Measurements from ENCODE around the gene CCL13.

Gene CCL13

DNA sequence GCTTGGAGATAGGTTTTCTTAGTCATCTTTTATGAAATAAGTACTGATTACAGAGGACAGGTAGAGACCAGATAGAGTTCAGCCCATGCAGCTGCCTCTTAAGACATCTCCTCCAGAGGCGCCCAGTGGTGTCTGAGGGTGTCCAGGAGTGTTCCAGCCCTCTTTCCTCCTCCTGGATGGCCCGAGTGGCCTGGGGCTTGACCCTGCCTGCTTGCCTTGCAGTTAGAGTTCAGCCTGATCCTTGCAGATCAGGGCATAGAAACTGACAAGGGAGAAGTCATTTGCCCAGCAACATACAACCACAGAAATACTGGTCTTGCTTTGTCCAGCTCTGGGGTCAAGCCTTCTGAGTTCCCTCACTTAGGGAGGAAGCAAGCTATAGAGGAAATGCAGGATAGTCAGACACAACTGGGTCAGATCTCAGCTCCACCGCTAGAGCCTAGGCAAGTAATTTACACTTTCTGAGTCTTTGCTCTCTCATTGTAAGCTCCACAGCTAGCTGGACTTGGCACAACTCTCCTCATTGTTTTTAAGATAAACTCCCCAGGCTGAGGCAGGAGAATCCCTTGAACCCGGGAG is 10.3 kb downstream of the CCL13 start (continued):
- TF ChIP-seq, protein P1, sequence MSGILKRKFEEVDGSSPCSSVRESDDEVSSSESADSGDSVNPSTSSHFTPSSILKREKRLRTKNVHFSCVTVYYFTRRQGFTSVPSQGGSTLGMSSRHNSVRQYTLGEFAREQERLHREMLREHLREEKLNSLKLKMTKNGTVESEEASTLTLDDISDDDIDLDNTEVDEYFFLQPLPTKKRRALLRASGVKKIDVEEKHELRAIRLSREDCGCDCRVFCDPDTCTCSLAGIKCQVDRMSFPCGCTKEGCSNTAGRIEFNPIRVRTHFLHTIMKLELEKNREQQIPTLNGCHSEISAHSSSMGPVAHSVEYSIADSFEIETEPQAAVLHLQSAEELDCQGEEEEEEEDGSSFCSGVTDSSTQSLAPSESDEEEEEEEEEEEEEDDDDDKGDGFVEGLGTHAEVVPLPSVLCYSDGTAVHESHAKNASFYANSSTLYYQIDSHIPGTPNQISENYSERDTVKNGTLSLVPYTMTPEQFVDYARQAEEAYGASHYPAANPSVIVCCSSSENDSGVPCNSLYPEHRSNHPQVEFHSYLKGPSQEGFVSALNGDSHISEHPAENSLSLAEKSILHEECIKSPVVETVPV (CRISPR knock-in tag; IDR thresholded peaks at IDR 0.05), result no peak
- TF ChIP-seq ESRRG (CRISPR knock-in tag; IDR thresholded peaks at IDR 0.05) (no peak), ZFP30 (CRISPR knock-in tag; IDR thresholded peaks at IDR 0.05) (no peak)

DNA sequence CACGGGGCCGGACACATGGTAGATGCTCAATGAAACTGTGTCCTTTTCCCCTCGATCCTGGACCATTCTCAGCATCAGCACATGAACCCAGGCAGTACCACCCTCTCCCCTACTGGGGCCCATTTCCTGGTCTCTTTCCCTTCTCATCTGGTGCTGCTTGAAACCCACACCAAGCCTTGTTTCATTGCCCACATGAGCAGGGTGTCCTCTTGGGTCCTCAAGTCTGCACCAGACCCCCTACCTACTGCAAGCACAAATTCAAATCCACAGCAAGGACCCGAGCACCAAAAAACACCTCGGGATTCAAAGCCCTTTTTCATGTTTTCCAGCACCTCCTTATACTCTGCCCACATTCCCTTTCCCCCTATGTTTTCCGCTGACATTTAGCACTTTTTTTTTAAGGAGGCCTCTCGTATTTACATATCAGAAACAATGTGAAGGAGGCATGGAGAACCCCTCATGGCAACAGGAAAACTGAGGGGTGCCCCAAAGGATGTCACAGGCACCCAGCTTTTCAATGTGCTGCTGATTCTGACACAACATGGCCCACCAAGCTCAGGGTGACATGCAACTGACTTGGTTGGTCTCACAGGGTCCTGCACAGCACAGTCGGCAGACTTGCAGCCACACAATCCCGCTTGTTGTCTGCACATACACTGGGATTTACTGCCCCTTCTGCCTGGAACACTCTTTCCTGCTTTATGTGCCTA is 11.4 kb downstream of the CCL13 start:
- TF ChIP-seq ZNF565 (CRISPR knock-in tag; conservative IDR thresholded peaks at IDR 0.05; ENCODE audit: low read depth) (no peak), BACH2 (CRISPR knock-in tag; IDR thresholded peaks at IDR 0.05; ENCODE audit: borderline replicate concordance) (no peak), ZNF70 (CRISPR knock-in tag; IDR thresholded peaks at IDR 0.05) (no peak)
- no peak for ATAC-seq

DNA sequence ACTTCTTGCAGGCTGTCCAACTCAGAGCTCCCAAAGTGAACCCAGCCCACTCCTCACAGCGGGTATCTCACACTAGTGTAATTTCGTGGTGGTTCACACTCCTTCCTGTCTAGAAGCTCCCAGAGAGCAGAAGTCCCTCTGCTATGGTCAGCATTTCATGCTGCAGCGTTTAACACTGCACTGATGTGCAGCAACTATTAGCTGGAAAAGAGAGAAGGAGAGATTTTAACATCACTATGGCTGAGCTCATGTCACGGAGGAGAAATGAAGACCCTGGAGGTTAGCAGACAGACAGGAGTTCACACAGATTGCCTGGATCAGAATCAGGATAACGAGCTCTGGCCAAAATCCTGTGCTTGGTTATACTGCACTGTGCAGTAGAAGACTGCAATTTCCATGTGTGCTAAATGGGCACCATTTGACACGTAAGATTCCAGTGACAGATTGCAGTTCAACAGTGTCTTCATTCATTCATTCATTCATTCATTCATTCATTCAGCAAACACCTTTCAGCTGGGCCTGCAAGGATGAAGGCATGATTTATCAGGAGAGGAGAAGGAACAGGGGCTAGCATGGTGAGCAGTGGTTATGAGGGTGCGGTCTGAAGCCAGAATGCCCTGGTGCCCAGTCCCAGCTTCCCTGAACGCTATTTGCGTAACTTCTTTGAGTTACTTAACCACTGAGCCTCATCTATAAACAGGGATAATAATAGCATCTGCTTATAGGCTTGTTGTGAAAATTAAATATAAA is 12.1 kb downstream of the CCL13 start:
- no peak for TF ChIP-seq OSR1 (CRISPR knock-in tag; IDR thresholded peaks at IDR 0.05)
- ATAC-seq, result no peak

DNA sequence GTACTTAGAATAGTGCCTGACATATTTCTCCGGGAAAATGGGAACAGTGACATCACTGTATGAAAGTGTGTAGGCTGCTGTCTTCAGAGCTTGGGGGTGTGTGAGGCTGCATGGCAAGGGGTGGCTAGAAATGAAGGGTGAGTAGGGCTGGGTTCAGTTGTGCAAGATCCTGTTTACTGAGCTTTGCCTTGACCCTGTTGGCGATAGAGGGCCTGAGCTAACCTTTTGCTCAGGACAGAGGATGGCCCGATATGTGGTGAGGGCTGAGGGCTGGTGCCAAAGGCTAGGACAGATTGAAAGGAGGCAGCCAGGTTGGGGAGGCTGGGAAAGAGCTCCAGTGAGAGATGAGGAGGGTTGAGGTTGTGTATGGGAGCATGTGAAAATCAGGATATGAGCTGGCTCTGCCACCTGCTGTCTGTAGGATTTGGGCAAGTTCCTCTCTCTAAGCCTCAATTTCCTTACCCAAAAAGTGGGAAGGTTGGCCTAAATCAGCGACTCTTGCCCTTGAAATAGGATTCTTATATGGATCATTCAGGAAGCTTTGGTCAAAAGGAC is 12.7 kb downstream of the CCL13 start:
- ATAC-seq, result no peak

DNA sequence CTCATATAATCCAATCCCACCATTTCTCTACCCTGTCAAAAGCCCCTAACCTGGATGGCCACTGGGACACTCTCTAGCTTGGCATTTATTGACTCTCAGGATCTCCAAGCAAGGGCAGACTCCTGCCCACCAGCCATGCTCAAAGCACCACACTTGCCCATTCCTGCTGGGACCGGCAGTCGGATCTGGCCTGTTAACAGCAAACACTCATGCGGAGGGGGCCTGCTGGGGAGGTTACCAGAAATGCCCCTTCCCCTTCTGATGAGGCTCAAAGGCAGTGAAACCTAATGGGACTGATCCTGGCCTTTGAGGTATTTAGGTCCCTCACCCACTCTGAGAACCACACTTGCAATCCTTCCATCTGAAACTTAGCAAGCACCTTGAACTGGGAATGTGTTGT is 13.3 kb downstream of the CCL13 start:
- ATAC-seq, result no peak

More for the DNA sequence above, 12.7 kb downstream of the CCL13 start:
- no peak for TF ChIP-seq ESRRG (CRISPR knock-in tag; IDR thresholded peaks at IDR 0.05)
- no peak for TF ChIP-seq OSR1 (CRISPR knock-in tag; IDR thresholded peaks at IDR 0.05)

DNA sequence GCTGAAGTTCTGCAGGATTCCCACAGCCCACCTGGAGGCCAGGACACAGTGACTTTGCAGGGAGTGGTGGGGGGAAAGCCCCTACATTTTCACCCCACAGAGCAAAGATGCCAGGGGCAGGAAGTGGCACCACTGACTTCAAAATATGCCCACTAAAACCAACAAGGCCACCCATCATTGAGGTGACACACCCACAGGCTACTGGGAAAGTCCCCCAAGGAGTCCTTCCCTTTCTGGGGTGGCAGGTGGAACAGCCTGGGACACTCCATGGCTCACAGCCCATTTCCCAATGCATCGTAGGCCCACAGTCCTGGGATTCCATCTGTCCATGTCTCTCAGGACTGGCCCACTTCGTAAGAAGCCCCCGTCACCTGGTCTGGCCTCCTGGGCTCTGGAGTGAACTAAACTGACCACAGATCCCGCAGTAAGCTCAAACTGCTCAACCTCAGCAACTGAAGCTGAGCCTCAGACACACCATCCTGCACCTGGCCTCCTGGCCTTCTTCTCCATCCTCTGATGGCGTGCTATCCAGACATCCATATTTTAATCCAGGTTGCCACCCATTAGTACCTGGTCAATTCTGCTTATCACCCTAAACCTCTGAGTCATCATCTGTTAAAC is 14.2 kb downstream of the CCL13 start:
- ATAC-seq, result no peak
- TF ChIP-seq, protein P2, sequence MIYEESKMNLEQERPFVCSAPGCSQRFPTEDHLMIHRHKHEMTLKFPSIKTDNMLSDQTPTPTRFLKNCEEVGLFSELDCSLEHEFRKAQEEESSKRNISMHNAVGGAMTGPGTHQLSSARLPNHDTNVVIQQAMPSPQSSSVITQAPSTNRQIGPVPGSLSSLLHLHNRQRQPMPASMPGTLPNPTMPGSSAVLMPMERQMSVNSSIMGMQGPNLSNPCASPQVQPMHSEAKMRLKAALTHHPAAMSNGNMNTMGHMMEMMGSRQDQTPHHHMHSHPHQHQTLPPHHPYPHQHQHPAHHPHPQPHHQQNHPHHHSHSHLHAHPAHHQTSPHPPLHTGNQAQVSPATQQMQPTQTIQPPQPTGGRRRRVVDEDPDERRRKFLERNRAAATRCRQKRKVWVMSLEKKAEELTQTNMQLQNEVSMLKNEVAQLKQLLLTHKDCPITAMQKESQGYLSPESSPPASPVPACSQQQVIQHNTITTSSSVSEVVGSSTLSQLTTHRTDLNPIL (CRISPR knock-in tag; IDR thresholded peaks at IDR 0.05; ENCODE audit: low read depth), result no peak
- TF ChIP-seq, protein P3, sequence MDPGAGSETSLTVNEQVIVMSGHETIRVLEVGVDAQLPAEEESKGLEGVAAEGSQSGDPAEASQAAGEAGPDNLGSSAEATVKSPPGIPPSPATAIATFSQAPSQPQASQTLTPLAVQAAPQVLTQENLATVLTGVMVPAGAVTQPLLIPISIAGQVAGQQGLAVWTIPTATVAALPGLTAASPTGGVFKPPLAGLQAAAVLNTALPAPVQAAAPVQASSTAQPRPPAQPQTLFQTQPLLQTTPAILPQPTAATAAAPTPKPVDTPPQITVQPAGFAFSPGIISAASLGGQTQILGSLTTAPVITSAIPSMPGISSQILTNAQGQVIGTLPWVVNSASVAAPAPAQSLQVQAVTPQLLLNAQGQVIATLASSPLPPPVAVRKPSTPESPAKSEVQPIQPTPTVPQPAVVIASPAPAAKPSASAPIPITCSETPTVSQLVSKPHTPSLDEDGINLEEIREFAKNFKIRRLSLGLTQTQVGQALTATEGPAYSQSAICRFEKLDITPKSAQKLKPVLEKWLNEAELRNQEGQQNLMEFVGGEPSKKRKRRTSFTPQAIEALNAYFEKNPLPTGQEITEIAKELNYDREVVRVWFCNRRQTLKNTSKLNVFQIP (CRISPR knock-in tag; IDR thresholded peaks at IDR 0.05; ENCODE audit: borderline replicate concordance, low read depth), result no peak
- TF ChIP-seq RARB (CRISPR knock-in tag; IDR thresholded peaks at IDR 0.05) (no peak), GLIS3 (CRISPR knock-in tag; IDR thresholded peaks at IDR 0.05) (no peak), ZNF565 (CRISPR knock-in tag; conservative IDR thresholded peaks at IDR 0.05; ENCODE audit: low read depth) (no peak), BACH2 (CRISPR knock-in tag; IDR thresholded peaks at IDR 0.05; ENCODE audit: borderline replicate concordance) (no peak), ZFP30 (CRISPR knock-in tag; IDR thresholded peaks at IDR 0.05) (no peak), ZNF8 (CRISPR knock-in tag; IDR thresholded peaks at IDR 0.05) (no peak), ZNF70 (CRISPR knock-in tag; IDR thresholded peaks at IDR 0.05) (no peak), ISL1 (CRISPR knock-in tag; IDR thresholded peaks at IDR 0.05) (no peak), ZFP3 (CRISPR knock-in tag; IDR thresholded peaks at IDR 0.05) (no peak), OSR1 (CRISPR knock-in tag; IDR thresholded peaks at IDR 0.05) (no peak), ESRRG (CRISPR knock-in tag; IDR thresholded peaks at IDR 0.05) (no peak), SNAI2 (CRISPR knock-in tag; IDR thresholded peaks at IDR 0.05) (no peak), CSDC2 (CRISPR knock-in tag; IDR thresholded peaks at IDR 0.05) (no peak)
- TF ChIP-seq, protein P1 (CRISPR knock-in tag; IDR thresholded peaks at IDR 0.05), result no peak
- TF ChIP-seq, protein P4, sequence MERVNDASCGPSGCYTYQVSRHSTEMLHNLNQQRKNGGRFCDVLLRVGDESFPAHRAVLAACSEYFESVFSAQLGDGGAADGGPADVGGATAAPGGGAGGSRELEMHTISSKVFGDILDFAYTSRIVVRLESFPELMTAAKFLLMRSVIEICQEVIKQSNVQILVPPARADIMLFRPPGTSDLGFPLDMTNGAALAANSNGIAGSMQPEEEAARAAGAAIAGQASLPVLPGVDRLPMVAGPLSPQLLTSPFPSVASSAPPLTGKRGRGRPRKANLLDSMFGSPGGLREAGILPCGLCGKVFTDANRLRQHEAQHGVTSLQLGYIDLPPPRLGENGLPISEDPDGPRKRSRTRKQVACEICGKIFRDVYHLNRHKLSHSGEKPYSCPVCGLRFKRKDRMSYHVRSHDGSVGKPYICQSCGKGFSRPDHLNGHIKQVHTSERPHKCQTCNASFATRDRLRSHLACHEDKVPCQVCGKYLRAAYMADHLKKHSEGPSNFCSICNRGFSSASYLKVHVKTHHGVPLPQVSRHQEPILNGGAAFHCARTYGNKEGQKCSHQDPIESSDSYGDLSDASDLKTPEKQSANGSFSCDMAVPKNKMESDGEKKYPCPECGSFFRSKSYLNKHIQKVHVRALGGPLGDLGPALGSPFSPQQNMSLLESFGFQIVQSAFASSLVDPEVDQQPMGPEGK (CRISPR knock-in tag; IDR thresholded peaks at IDR 0.05; ENCODE audit: borderline replicate concordance), result no peak

More for the DNA sequence above, 13.3 kb downstream of the CCL13 start:
- TF ChIP-seq, protein P1 (CRISPR knock-in tag; IDR thresholded peaks at IDR 0.05), result no peak
- TF ChIP-seq PPARA (CRISPR knock-in tag; IDR thresholded peaks at IDR 0.05; ENCODE audit: borderline replicate concordance) (no peak), ZNF565 (CRISPR knock-in tag; conservative IDR thresholded peaks at IDR 0.05; ENCODE audit: low read depth) (no peak), ZFP3 (CRISPR knock-in tag; IDR thresholded peaks at IDR 0.05) (no peak), BACH2 (CRISPR knock-in tag; IDR thresholded peaks at IDR 0.05; ENCODE audit: borderline replicate concordance) (no peak), ESRRG (CRISPR knock-in tag; IDR thresholded peaks at IDR 0.05) (no peak), ZNF8 (CRISPR knock-in tag; IDR thresholded peaks at IDR 0.05) (no peak)

Data from SK-N-SH treated with all-trans-retinoic acid at 6 μM for 48 hours (cell line).